SK-N-SH (cell line): ENCODE measurements around the gene CNGA2. TPM values are rescaled to one million over a fixed set of nuclear protein-coding genes. Genes with fewer than 3 reads are reported as not detected.

Source experiments
- CTCF ChIA-PET: fragments of 300-600, 350-600 bp; formaldehyde crosslinking; extraction: SDS; loops from one replicate; lab custom pipeline; 2021; lab: Yijun Ruan, JAX
- POLR2A ChIA-PET: fragments of 350-600 bp; sonication (Branson Sonifier 250); formaldehyde crosslinking; extraction: SDS; loops from one replicate; lab custom pipeline; 2020; ENCODE audit warnings: antibody characterized with exemption, inconsistent platforms; lab: Yijun Ruan, JAX
- DNase-seq: peaks from one replicate; pipeline ENCODE4 v3.0.0; 2012
- H2AFZ ChIP-seq: fragments of 200-600 bp; sonication (generic); 2 replicates; pipeline ENCODE4 v1.8.1; 2016; ENCODE audit warnings: antibody characterized with exemption, mild to moderate bottlenecking, low read depth
- H3F3A ChIP-seq: fragments of 200-600 bp; sonication (generic); replicated peaks from 2 replicates; pipeline ENCODE3; 2016; ENCODE audit warnings: antibody characterized with exemption, mild to moderate bottlenecking; ENCODE audit not compliant: insufficient read depth
- H3K27ac ChIP-seq, 2 experiments: fragments of 200-500 bp in 1 of 2; fragments of 200-600 bp in 1 of 2; sonication (Bioruptor generic) in 1 of 2; sonication (generic), shearing (Covaris generic) in 1 of 2; 2 replicates each; pipeline versions ENCODE4 v1.5.1 to v1.6.1; 2014 to 2016; ENCODE audit warnings: low read depth in 2 of 2, inconsistent platforms in 1 of 2, low read length in 1 of 2, mild to moderate bottlenecking in 1 of 2, mixed read lengths in 1 of 2
- H3K27me3 ChIP-seq: fragments of 200-600 bp; sonication (generic), shearing (Covaris generic); 2 replicates; pipeline ENCODE4 v1.6.1; 2016; ENCODE audit warnings: mixed run types; ENCODE audit not compliant: insufficient read depth
- H3K36me3 ChIP-seq, 2 experiments: fragments of 200-500 bp in 1 of 2; fragments of 200-600 bp in 1 of 2; sonication (Bioruptor generic) in 1 of 2; sonication (generic) in 1 of 2; replicated peaks in 1 of 2; 2 replicates each; pipeline versions ENCODE3 to v1.5.1; 2014 to 2016; ENCODE audit warnings: low read length in 1 of 2, mild to moderate bottlenecking in 1 of 2; ENCODE audit not compliant: insufficient read depth in 2 of 2, control insufficient read depth in 1 of 2
- H3K4me1 ChIP-seq, 2 experiments: fragments of 200-500 bp in 1 of 2; fragments of 200-600 bp in 1 of 2; sonication (Bioruptor generic) in 1 of 2; sonication (generic), shearing (Covaris generic) in 1 of 2; 2 replicates each; pipeline versions ENCODE4 v1.5.1 to v1.6.1; 2014 to 2016; ENCODE audit warnings: low read depth in 1 of 2, low read length in 1 of 2, mixed run types in 1 of 2; ENCODE audit not compliant: insufficient read depth in 2 of 2, control insufficient read depth in 1 of 2
- H3K4me2 ChIP-seq: fragments of 200-600 bp; sonication (generic), shearing (Covaris generic); 2 replicates; pipeline ENCODE4 v1.6.1; 2017; ENCODE audit warnings: mixed run types
- H3K4me3 ChIP-seq, 2 experiments: fragments of 200-500 bp in 1 of 2; fragments of 200-600 bp in 1 of 2; sonication (Bioruptor generic) in 1 of 2; sonication (generic), shearing (Covaris generic) in 1 of 2; 2 replicates each; pipeline versions ENCODE4 v1.5.1 to v1.8.1; 2014 to 2016; ENCODE audit warnings: low read depth in 2 of 2, inconsistent platforms in 1 of 2, low read length in 1 of 2, mild to moderate bottlenecking in 1 of 2, mixed read lengths in 1 of 2, moderate library complexity in 1 of 2
- H3K79me2 ChIP-seq: fragments of 200-600 bp; sonication (generic); 2 replicates; pipeline ENCODE4 v1.8.1; 2017; ENCODE audit warnings: mild to moderate bottlenecking; ENCODE audit not compliant: insufficient read depth
- H3K9ac ChIP-seq: fragments of 200-600 bp; sonication (generic); 2 replicates; pipeline ENCODE4 v1.6.1; 2017; ENCODE audit warnings: mixed run types
- H3K9me2 ChIP-seq: fragments of 200-600 bp; sonication (generic); 2 replicates; pipeline ENCODE4 v1.6.1; 2017; ENCODE audit warnings: mixed run types
- H3K9me3 ChIP-seq: fragments of 200-600 bp; sonication (generic); 2 replicates; pipeline ENCODE4 v1.6.1; 2017; ENCODE audit warnings: mixed run types, mild to moderate bottlenecking, moderate library complexity
- H4K20me1 ChIP-seq: fragments of 200-600 bp; sonication (generic); 2 replicates; pipeline ENCODE4 v1.6.1; 2017; ENCODE audit warnings: mild to moderate bottlenecking, mixed run types; ENCODE audit not compliant: insufficient read depth
- EZH2phosphoT487 ChIP-seq: fragments of 200-600 bp; sonication (generic); IDR thresholded peaks from 2 replicates; pipeline ENCODE4 v1.6.1; 2017; ENCODE audit warnings: low read depth, mixed run types, mild to moderate bottlenecking, antibody characterized with exemption, moderate library complexity, borderline replicate concordance
- FOXJ3 ChIP-seq: sonication (generic); formaldehyde crosslinking; IDR thresholded peaks from 2 replicates; pipeline ENCODE4 v1.5.1; 2020; ENCODE audit warnings: mild to moderate bottlenecking, missing genetic modification reagents
- GATA2 ChIP-seq: sonication (generic); formaldehyde crosslinking; IDR thresholded peaks from 2 replicates; pipeline ENCODE4 v1.5.0; 2020; ENCODE audit warnings: mild to moderate bottlenecking, missing genetic modification reagents
- JUND ChIP-seq: IDR thresholded peaks from 2 replicates; pipeline ENCODE4 v1.4.0; 2012
- MXI1 ChIP-seq: IDR thresholded peaks from 2 replicates; pipeline ENCODE4 v1.6.1; 2012; ENCODE audit warnings: mild to moderate bottlenecking, low read depth, low read length, improper control_type of control experiment
- NRF1 ChIP-seq: IDR thresholded peaks from 2 replicates; pipeline ENCODE4 v1.6.1; 2012; ENCODE audit warnings: low read depth, mild to moderate bottlenecking, low read length
- RFX5 ChIP-seq: IDR thresholded peaks from 2 replicates; pipeline ENCODE4 v1.6.1; 2012; ENCODE audit warnings: mild to moderate bottlenecking, improper control_type of control experiment, low read length
- RXRA ChIP-seq: IDR thresholded peaks from 2 replicates; pipeline ENCODE4 v1.4.0; 2012; ENCODE audit warnings: low read depth, mild to moderate bottlenecking, borderline replicate concordance
- SMC3 ChIP-seq: IDR thresholded peaks from 2 replicates; pipeline ENCODE4 v1.6.1; 2012; ENCODE audit warnings: low read depth, low read length, improper control_type of control experiment
- TAF1 ChIP-seq: IDR thresholded peaks from 2 replicates; pipeline ENCODE4 v1.6.1; 2012; ENCODE audit warnings: low read depth, mild to moderate bottlenecking, low read length, moderate library complexity, borderline replicate concordance
- TCF12 ChIP-seq: IDR thresholded peaks from 2 replicates; pipeline ENCODE4 v1.4.0; 2012
- YY1 ChIP-seq: IDR thresholded peaks from 2 replicates; pipeline ENCODE4 v1.4.0; 2012; ENCODE audit warnings: low read depth, mild to moderate bottlenecking
- WGBS: methylation state at CpG from one replicate; pipeline ENCODE4 v1.1.6; 2017; ENCODE audit warnings: low lambda C conversion rate; 5-methylcytosine and 5-hydroxymethylcytosine counted together
- polyA plus RNA-seq, 3 experiments: library from polyadenylated mRNA; depleted of rRNA; stranded (reverse); fragments of >200 nt; gene quantifications; 2 replicates each; pipeline ENCODE4 v1.2.3, GENCODE V29; 2012
- TF ChIP-seq, protein P1 (sequence below): IDR thresholded peaks from 2 replicates; pipeline ENCODE4 v1.6.1; 2012; ENCODE audit warnings: mild to moderate bottlenecking, low read depth, low read length, moderate library complexity
- TF ChIP-seq, protein P2 (sequence below): fragments of 150-350 bp; IDR thresholded peaks from 2 replicates; pipeline ENCODE4 v1.6.1; 2017; ENCODE audit warnings: antibody characterized with exemption, low read length, low read depth, borderline replicate concordance
- TF ChIP-seq, protein P3 (sequence below): fragments of 200-600 bp; sonication (generic); IDR thresholded peaks from 2 replicates; pipeline ENCODE4 v1.6.1; 2017; ENCODE audit warnings: antibody characterized with exemption, mild to moderate bottlenecking, moderate library complexity
- TF ChIP-seq, protein P4 (sequence below): fragments of 150-350 bp; IDR thresholded peaks from 2 replicates; pipeline ENCODE4 v1.6.1; 2016; ENCODE audit warnings: mild to moderate bottlenecking, low read depth, low read length

CNGA2 gene
- polyA plus RNA-seq, 1 of the 3 experiments (the other 2 are of a cell fraction), result not detected

DNA sequence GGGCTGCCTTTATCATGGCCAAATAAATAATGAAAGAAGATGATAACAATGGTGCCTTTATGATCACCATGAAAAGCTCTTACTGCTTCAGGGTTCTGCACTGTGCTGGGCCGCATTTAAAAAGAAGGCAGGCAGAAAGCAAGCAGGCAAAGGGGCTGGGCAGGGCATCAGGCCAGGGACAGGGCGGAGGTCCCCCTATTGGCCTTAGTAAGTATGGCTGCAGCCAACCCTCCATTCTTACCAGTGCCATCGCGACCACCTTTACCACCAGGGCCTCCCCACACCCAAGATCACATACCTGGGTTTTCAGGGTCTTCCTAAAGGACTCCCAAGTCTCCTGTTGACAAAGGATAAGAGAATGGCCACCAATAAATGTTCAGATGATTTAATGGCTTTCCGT is 38.9 kb downstream of the CNGA2 start:
- ChIA-PET CTCF (interaction anchor here (1.5 kb wide), 1 partner anchor 20 kb away, joined by 5 read pairs; no protein-coding TSS in a partner anchor), POLR2A (no interaction called here)
- Histone ChIP-seq H3F3A (no peaks in the 10 kb centered on the region), H2AFZ (no peak overlapping the region), H3K9me3 (no peaks in the 10 kb centered on the region), H3K79me2 (no peaks in the 10 kb centered on the region), H3K4me1 (no peaks in the 10 kb centered on the region), H3K9me2 (no peaks in the 10 kb centered on the region), H3K4me2 (no peak overlapping the region), H3K27ac (no peak overlapping the region), H4K20me1 (no peaks in the 10 kb centered on the region), H3K4me3 (no peak overlapping the region), H3K27me3 (peaks cover 50% of the 10 kb centered on the region), H3K9ac (no peak overlapping the region), H3K36me3 (no peaks in the 10 kb centered on the region)
- WGBS, result 4% methylated on average over 5 of the region's 5 CpGs
- no peak for DNase-seq
- TF ChIP-seq, protein P1, sequence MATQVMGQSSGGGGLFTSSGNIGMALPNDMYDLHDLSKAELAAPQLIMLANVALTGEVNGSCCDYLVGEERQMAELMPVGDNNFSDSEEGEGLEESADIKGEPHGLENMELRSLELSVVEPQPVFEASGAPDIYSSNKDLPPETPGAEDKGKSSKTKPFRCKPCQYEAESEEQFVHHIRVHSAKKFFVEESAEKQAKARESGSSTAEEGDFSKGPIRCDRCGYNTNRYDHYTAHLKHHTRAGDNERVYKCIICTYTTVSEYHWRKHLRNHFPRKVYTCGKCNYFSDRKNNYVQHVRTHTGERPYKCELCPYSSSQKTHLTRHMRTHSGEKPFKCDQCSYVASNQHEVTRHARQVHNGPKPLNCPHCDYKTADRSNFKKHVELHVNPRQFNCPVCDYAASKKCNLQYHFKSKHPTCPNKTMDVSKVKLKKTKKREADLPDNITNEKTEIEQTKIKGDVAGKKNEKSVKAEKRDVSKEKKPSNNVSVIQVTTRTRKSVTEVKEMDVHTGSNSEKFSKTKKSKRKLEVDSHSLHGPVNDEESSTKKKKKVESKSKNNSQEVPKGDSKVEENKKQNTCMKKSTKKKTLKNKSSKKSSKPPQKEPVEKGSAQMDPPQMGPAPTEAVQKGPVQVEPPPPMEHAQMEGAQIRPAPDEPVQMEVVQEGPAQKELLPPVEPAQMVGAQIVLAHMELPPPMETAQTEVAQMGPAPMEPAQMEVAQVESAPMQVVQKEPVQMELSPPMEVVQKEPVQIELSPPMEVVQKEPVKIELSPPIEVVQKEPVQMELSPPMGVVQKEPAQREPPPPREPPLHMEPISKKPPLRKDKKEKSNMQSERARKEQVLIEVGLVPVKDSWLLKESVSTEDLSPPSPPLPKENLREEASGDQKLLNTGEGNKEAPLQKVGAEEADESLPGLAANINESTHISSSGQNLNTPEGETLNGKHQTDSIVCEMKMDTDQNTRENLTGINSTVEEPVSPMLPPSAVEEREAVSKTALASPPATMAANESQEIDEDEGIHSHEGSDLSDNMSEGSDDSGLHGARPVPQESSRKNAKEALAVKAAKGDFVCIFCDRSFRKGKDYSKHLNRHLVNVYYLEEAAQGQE, result no peak
- TF ChIP-seq, protein P2, sequence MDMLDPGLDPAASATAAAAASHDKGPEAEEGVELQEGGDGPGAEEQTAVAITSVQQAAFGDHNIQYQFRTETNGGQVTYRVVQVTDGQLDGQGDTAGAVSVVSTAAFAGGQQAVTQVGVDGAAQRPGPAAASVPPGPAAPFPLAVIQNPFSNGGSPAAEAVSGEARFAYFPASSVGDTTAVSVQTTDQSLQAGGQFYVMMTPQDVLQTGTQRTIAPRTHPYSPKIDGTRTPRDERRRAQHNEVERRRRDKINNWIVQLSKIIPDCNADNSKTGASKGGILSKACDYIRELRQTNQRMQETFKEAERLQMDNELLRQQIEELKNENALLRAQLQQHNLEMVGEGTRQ, result no peak
- TF ChIP-seq RXRA (no peak), EZH2phosphoT487 (no peak), TAF1 (no peak), TCF12 (no peak), GATA2 (CRISPR knock-in tag) (no peak), YY1 (no peak), JUND (no peak), SMC3 (no peak), FOXJ3 (CRISPR knock-in tag) (no peak), RFX5 (no peak), NRF1 (no peak), MXI1 (no peak)
- TF ChIP-seq, protein P3, sequence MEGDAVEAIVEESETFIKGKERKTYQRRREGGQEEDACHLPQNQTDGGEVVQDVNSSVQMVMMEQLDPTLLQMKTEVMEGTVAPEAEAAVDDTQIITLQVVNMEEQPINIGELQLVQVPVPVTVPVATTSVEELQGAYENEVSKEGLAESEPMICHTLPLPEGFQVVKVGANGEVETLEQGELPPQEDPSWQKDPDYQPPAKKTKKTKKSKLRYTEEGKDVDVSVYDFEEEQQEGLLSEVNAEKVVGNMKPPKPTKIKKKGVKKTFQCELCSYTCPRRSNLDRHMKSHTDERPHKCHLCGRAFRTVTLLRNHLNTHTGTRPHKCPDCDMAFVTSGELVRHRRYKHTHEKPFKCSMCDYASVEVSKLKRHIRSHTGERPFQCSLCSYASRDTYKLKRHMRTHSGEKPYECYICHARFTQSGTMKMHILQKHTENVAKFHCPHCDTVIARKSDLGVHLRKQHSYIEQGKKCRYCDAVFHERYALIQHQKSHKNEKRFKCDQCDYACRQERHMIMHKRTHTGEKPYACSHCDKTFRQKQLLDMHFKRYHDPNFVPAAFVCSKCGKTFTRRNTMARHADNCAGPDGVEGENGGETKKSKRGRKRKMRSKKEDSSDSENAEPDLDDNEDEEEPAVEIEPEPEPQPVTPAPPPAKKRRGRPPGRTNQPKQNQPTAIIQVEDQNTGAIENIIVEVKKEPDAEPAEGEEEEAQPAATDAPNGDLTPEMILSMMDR, result no peak
- TF ChIP-seq, protein P4, sequence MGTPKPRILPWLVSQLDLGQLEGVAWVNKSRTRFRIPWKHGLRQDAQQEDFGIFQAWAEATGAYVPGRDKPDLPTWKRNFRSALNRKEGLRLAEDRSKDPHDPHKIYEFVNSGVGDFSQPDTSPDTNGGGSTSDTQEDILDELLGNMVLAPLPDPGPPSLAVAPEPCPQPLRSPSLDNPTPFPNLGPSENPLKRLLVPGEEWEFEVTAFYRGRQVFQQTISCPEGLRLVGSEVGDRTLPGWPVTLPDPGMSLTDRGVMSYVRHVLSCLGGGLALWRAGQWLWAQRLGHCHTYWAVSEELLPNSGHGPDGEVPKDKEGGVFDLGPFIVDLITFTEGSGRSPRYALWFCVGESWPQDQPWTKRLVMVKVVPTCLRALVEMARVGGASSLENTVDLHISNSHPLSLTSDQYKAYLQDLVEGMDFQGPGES, result no peak
